SK-N-SH treated with all-trans-retinoic acid at 6 μM for 48 hours (cell line): ENCODE measurements around the gene MSRB3.

Experiments used
- ATAC-seq: fragments of 200-7000 bp; cut with Tn5 transposase; 3 replicates; pipeline ENCODE4 v1.9.1; 2020; ENCODE audit warnings: mild to moderate bottlenecking, moderate library complexity
- ARNTL ChIP-seq: fragments of 450-650 bp; formaldehyde crosslinking; IDR thresholded peaks from 2 replicates; pipeline ENCODE4 v1.5.0; 2020; ENCODE audit warnings: low read depth, mild to moderate bottlenecking, moderate library complexity, borderline replicate concordance
- BACH2 ChIP-seq: fragments of 250-450 bp; sonication (Bioruptor Pico); IDR thresholded peaks from 2 replicates; pipeline ENCODE4 v1.9.0; 2021; ENCODE audit warnings: mild to moderate bottlenecking, borderline replicate concordance
- CSDC2 ChIP-seq: fragments of 250-450 bp; sonication (Bioruptor Pico); IDR thresholded peaks from 2 replicates; pipeline ENCODE4 v1.5.0; 2020; ENCODE audit warnings: mild to moderate bottlenecking, moderate library complexity
- ESRRG ChIP-seq: fragments of 250-450 bp; sonication (Bioruptor Pico); IDR thresholded peaks from 2 replicates; pipeline ENCODE4 v1.6.1; 2021; ENCODE audit warnings: mild to moderate bottlenecking
- GLIS3 ChIP-seq: fragments of 250-450 bp; sonication (Bioruptor Pico); IDR thresholded peaks from 2 replicates; pipeline ENCODE4 v1.5.0; 2020; ENCODE audit warnings: mild to moderate bottlenecking, moderate library complexity
- ISL1 ChIP-seq: fragments of 250-450 bp; sonication (Bioruptor Pico); IDR thresholded peaks from 2 replicates; pipeline ENCODE4 v2.1.2; 2022; ENCODE audit warnings: mild to moderate bottlenecking, moderate library complexity
- OSR1 ChIP-seq: fragments of 250-450 bp; sonication (Bioruptor Pico); IDR thresholded peaks from 2 replicates; pipeline ENCODE4 v1.8.0; 2022; ENCODE audit warnings: moderate library complexity, mild to moderate bottlenecking, inconsistent platforms
- PPARA ChIP-seq: fragments of 250-450 bp; sonication (Bioruptor Pico); IDR thresholded peaks from 2 replicates; pipeline ENCODE4 v1.5.0; 2020; ENCODE audit warnings: mild to moderate bottlenecking, borderline replicate concordance
- RARB ChIP-seq: fragments of 250-450 bp; sonication (Bioruptor Pico); IDR thresholded peaks from 2 replicates; pipeline ENCODE4 v1.8.0; 2021; ENCODE audit warnings: mild to moderate bottlenecking, moderate library complexity
- SNAI2 ChIP-seq: fragments of 250-450 bp; sonication (Bioruptor Pico); IDR thresholded peaks from 2 replicates; pipeline ENCODE4 v1.5.0; 2020; ENCODE audit warnings: mild to moderate bottlenecking, moderate library complexity
- TOX ChIP-seq: fragments of 250-450 bp; sonication (Bioruptor Pico); IDR thresholded peaks from 2 replicates; pipeline ENCODE4 v1.8.0; 2021; ENCODE audit warnings: mild to moderate bottlenecking, moderate library complexity, borderline replicate concordance
- ZC3H10 ChIP-seq: fragments of 250-450 bp; sonication (Bioruptor Pico); IDR thresholded peaks from 2 replicates; pipeline ENCODE4 v1.5.1; 2021; ENCODE audit warnings: mild to moderate bottlenecking, moderate library complexity
- ZFP3 ChIP-seq: fragments of 250-450 bp; sonication (Bioruptor Pico); IDR thresholded peaks from 2 replicates; pipeline ENCODE4 v1.5.0; 2020; ENCODE audit warnings: mild to moderate bottlenecking, moderate library complexity
- ZFP30 ChIP-seq: fragments of 450-650 bp; formaldehyde crosslinking; IDR thresholded peaks from 2 replicates; pipeline ENCODE4 v1.5.0; 2022; ENCODE audit warnings: mild to moderate bottlenecking, moderate library complexity
- ZNF565 ChIP-seq: fragments of 450-650 bp; formaldehyde crosslinking; conservative IDR thresholded peaks from 2 replicates; pipeline ENCODE4 v1.5.0; 2020; ENCODE audit warnings: low read depth, mild to moderate bottlenecking, moderate library complexity
- ZNF70 ChIP-seq: fragments of 450-650 bp; formaldehyde crosslinking; IDR thresholded peaks from 2 replicates; pipeline ENCODE4 v1.5.0; 2020; ENCODE audit warnings: mild to moderate bottlenecking, moderate library complexity
- ZNF8 ChIP-seq: fragments of 450-650 bp; formaldehyde crosslinking; IDR thresholded peaks from 2 replicates; pipeline ENCODE4 v1.5.0; 2020; ENCODE audit warnings: mild to moderate bottlenecking, moderate library complexity
- TF ChIP-seq, protein P1 (sequence below): fragments of 250-450 bp; sonication (Bioruptor Pico); IDR thresholded peaks from 2 replicates; pipeline ENCODE4 v1.8.0; 2020; ENCODE audit warnings: mild to moderate bottlenecking, moderate library complexity, borderline replicate concordance
- TF ChIP-seq, protein P2 (sequence below): fragments of 250-450 bp; sonication (Bioruptor Pico); IDR thresholded peaks from 2 replicates; pipeline ENCODE4 v1.5.1; 2021; ENCODE audit warnings: mild to moderate bottlenecking, moderate library complexity
- TF ChIP-seq, protein P3 (sequence below): fragments of 250-450 bp; sonication (Bioruptor Pico); IDR thresholded peaks from 2 replicates; pipeline ENCODE4 v1.5.0; 2020; ENCODE audit warnings: mild to moderate bottlenecking, moderate library complexity
- TF ChIP-seq, protein P4 (sequence below): fragments of 250-450 bp; sonication (Bioruptor Pico); IDR thresholded peaks from 2 replicates; pipeline ENCODE4 v1.5.1; 2020; ENCODE audit warnings: low read depth, mild to moderate bottlenecking, moderate library complexity

The MSRB3 gene

DNA sequence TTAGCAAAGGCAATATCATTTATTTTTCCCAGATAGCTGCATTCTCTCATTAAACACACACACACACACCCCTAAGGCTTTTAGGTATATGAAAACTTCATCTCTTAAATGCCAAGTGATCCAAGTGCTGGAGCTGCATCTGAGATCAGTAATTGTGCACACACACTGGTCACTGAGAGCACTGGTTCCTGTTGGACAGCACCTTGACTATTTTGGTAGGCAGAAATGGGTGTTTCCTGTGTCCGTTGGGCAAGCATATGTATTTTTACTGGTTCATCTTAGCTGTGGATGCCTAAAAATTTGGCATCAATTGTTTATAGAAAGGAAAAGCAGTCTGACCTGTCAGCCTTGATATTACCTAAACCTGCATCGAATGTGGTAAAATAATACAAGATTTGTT is 182.5 kb downstream of the MSRB3 start:
- no peak for ATAC-seq
- TF ChIP-seq ZFP3 (CRISPR knock-in tag) (no peak), ZC3H10 (CRISPR knock-in tag) (no peak), ZNF70 (CRISPR knock-in tag) (no peak), PPARA (CRISPR knock-in tag) (no peak), GLIS3 (CRISPR knock-in tag) (no peak), ZNF565 (CRISPR knock-in tag) (no peak), OSR1 (no peak), ISL1 (no peak)
- TF ChIP-seq, protein P1, sequence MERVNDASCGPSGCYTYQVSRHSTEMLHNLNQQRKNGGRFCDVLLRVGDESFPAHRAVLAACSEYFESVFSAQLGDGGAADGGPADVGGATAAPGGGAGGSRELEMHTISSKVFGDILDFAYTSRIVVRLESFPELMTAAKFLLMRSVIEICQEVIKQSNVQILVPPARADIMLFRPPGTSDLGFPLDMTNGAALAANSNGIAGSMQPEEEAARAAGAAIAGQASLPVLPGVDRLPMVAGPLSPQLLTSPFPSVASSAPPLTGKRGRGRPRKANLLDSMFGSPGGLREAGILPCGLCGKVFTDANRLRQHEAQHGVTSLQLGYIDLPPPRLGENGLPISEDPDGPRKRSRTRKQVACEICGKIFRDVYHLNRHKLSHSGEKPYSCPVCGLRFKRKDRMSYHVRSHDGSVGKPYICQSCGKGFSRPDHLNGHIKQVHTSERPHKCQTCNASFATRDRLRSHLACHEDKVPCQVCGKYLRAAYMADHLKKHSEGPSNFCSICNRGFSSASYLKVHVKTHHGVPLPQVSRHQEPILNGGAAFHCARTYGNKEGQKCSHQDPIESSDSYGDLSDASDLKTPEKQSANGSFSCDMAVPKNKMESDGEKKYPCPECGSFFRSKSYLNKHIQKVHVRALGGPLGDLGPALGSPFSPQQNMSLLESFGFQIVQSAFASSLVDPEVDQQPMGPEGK (CRISPR knock-in tag) = no peak

DNA sequence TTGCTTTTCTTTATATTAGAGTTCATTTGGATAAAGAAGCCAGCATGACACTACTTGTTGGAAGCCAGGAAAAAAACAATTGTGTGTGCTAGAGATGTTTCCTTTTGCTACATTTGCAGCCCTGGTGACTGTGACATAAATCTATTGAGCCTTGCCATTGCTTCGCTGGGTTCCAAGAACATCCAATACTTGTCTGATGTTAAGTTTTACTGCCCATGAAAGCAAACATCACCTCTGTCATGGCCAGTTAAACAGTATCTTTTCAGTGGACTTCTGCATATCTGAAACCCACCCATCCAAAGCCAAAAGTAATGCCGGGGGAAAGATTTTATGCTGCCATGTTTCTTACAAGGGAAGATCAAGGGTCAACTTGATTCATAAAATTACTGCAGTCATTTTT is 184.0 kb downstream of the MSRB3 start:
- TF ChIP-seq ZFP3 (CRISPR knock-in tag) (no peak), ZFP30 (CRISPR knock-in tag) (no peak), TOX (CRISPR knock-in tag) (no peak), CSDC2 (CRISPR knock-in tag) (no peak), RARB (CRISPR knock-in tag) (no peak), ZNF8 (CRISPR knock-in tag) (no peak), ESRRG (no peak), BACH2 (CRISPR knock-in tag) (no peak), OSR1 (no peak), ZNF565 (CRISPR knock-in tag) (no peak), PPARA (CRISPR knock-in tag) (no peak), ZC3H10 (CRISPR knock-in tag) (no peak), ZNF70 (CRISPR knock-in tag) (no peak), SNAI2 (CRISPR knock-in tag) (no peak), ARNTL (no peak)
- TF ChIP-seq, protein P1 (CRISPR knock-in tag) = no peak
- TF ChIP-seq, protein P2, sequence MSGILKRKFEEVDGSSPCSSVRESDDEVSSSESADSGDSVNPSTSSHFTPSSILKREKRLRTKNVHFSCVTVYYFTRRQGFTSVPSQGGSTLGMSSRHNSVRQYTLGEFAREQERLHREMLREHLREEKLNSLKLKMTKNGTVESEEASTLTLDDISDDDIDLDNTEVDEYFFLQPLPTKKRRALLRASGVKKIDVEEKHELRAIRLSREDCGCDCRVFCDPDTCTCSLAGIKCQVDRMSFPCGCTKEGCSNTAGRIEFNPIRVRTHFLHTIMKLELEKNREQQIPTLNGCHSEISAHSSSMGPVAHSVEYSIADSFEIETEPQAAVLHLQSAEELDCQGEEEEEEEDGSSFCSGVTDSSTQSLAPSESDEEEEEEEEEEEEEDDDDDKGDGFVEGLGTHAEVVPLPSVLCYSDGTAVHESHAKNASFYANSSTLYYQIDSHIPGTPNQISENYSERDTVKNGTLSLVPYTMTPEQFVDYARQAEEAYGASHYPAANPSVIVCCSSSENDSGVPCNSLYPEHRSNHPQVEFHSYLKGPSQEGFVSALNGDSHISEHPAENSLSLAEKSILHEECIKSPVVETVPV (CRISPR knock-in tag) = no peak
- TF ChIP-seq, protein P3, sequence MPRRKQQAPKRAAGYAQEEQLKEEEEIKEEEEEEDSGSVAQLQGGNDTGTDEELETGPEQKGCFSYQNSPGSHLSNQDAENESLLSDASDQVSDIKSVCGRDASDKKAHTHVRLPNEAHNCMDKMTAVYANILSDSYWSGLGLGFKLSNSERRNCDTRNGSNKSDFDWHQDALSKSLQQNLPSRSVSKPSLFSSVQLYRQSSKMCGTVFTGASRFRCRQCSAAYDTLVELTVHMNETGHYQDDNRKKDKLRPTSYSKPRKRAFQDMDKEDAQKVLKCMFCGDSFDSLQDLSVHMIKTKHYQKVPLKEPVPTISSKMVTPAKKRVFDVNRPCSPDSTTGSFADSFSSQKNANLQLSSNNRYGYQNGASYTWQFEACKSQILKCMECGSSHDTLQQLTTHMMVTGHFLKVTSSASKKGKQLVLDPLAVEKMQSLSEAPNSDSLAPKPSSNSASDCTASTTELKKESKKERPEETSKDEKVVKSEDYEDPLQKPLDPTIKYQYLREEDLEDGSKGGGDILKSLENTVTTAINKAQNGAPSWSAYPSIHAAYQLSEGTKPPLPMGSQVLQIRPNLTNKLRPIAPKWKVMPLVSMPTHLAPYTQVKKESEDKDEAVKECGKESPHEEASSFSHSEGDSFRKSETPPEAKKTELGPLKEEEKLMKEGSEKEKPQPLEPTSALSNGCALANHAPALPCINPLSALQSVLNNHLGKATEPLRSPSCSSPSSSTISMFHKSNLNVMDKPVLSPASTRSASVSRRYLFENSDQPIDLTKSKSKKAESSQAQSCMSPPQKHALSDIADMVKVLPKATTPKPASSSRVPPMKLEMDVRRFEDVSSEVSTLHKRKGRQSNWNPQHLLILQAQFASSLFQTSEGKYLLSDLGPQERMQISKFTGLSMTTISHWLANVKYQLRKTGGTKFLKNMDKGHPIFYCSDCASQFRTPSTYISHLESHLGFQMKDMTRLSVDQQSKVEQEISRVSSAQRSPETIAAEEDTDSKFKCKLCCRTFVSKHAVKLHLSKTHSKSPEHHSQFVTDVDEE (CRISPR knock-in tag) = no peak
- TF ChIP-seq, protein P4, sequence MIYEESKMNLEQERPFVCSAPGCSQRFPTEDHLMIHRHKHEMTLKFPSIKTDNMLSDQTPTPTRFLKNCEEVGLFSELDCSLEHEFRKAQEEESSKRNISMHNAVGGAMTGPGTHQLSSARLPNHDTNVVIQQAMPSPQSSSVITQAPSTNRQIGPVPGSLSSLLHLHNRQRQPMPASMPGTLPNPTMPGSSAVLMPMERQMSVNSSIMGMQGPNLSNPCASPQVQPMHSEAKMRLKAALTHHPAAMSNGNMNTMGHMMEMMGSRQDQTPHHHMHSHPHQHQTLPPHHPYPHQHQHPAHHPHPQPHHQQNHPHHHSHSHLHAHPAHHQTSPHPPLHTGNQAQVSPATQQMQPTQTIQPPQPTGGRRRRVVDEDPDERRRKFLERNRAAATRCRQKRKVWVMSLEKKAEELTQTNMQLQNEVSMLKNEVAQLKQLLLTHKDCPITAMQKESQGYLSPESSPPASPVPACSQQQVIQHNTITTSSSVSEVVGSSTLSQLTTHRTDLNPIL (CRISPR knock-in tag) = no peak
- no peak for ATAC-seq

DNA sequence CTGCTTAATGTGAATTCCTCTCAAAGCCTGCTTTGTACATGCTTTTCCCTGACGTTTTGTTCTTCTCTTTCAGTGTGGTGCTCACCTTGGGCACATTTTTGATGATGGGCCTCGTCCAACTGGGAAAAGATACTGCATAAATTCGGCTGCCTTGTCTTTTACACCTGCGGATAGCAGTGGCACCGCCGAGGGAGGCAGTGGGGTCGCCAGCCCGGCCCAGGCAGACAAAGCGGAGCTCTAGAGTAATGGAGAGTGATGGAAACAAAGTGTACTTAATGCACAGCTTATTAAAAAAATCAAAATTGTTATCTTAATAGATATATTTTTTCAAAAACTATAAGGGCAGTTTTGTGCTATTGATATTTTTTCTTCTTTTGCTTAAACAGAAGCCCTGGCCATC is 184.6 kb downstream of the MSRB3 start:
- TF ChIP-seq ZNF565 (CRISPR knock-in tag) = no peak
- ATAC-seq = no peak
